SKM-1 (cell line): ENCODE results near the gene MFAP2.

Source experiments
- DNase-seq: peaks from one replicate; lab custom pipeline; 2025; ENCODE audit not compliant: unreplicated experiment; lab: John Stamatoyannopoulos, UW

Gene MFAP2

GRCh38 chr1:17008208-17008855 lies 27.9 kb upstream of the MFAP2 start:
- no peak for DNase-seq

DNA sequence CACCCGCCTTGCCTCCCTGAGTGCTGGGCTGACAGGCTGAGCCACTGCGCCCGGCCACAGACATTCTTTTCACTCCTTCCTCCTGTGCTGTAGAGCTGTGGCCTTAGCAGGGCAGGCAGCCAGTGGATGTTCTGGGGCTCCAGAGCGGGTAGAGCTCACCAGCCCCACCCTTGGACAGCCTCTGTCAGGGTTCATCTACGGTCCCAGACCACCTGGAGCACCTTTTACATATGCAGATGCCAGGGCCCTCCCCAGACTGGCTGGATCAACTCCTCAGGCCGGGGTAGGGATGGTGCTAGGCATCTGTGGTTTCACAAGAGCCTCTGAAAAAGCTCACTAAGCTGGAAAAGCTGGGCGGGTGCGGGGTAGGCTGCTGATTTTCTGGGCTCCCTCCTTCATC lies 26.7 kb upstream of the MFAP2 start:
- DNase-seq: no peak

DNA sequence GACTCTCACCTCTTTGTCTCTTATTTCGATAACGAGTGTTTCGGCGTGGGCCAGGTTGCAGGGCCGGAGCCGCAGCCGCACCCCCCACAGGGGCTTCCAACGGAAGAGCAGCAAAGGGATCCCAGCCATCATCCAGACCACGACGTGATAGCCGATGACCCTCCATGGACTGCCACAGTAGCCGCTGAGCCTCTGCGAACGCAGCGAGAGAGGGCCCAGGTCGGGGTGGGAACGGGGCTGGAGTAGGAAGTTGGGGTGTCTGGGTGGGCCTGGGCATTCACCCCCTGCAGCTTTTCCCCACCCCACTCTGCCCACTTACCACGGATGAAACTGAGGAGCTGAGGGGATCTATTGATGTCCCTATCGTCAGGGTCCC lies 24.9 kb upstream of the MFAP2 start:
- DNase-seq: no peak

GRCh38 chr1:17004466-17005364 lies 24.3 kb upstream of the MFAP2 start:
- DNase-seq: no peak

DNA sequence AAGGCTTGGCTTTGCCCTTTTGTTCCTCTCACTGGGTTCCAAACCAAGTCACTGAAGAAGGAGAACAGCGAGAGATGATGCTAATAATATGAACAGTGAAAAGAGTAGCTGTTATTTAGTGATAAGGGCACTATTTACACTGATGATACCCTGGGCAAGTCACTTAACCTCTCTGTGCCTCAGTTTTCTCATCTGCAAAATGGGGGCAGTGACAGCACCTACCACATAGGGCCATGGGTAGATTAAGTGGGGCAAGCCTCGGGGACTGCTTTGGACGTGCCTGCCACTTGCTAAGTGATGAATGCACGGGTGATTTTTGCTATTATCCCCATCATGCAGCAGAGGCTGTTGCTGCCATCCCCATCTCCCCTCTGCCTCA lies 22.1 kb upstream of the MFAP2 start:
- DNase-seq: no peak

- no peak for DNase-seq
Observed at GRCh38 chr1:17001760-17002523, 21.5 kb upstream of the MFAP2 start.

DNA sequence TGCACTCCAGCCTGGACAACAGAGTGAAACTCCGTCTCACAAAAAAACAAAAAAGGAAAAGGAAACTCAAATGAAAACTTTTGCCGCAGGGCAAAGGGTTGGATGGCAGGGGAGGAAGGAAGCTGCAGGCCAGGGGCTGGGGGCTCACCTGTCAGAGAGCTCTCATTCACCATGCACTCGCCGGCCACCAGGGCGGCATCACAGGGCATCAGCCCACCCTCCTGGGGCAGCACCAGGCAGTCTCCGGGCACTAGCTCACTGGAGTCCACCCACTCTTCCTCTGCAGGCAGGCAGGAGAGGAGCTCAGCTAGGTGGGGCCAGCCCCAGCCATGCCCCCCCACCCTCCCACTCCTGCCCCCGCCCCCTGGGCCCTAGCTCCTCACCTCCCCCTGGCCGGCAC lies 19.4 kb upstream of the MFAP2 start:
- no peak for DNase-seq

GRCh38 chr1:16998589-16998988 lies 18.2 kb upstream of the MFAP2 start:
- DNase-seq: no peak

DNA sequence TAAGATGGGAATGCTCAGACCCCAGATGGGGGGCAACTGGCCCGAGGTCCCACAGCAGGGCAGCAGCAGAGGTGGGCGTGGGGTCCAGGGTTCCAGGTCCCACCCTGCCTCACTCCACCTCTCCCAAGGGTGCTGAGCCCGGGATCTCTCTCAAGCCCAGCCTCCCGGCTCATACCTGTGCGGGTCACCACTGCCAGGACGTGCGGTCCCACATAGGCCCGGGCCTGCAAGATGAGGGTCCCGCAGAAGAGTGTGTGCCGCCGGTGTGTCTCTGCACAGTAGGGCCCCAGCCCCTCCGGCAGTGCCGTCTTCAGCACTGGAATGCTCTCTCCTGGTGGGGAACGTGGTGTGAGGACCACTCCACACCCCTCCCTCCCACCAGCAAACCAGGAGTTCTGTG lies 16.4 kb upstream of the MFAP2 start:
- no peak for DNase-seq

DNA sequence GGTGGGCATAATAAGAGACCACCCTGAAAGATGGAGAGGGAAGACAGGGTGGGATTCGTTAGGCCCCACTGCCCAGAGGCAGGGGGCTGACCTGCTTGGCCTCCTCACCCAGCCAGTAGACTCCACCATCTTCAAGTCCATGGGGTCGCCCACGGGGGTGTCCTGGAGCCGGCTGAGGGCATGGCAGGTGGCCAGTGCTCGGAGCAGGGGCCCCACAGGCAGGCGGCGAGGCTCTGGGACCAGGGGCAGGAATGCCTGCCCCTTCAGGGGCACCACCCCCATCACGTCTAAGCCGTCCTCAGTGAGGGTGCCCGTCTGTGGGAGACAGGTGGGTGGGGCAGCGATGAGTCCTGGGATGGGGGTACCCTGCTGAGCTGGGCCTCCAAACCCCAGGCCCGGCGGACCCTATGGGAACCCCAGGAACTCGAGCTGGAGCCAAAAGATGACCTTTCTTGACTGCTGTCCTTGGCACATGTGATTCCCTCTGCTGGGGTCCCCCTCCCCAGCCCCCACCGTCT lies 13.2 kb upstream of the MFAP2 start:
- DNase-seq: no peak

- no peak for DNase-seq
Observed at GRCh38 chr1:16992675-16993074, 12.3 kb upstream of the MFAP2 start.

GRCh38 chr1:16992102-16992501 lies 11.7 kb upstream of the MFAP2 start:
- DNase-seq: no peak

GRCh38 chr1:16991571-16991970 lies 11.2 kb upstream of the MFAP2 start:
- DNase-seq: no peak

DNA sequence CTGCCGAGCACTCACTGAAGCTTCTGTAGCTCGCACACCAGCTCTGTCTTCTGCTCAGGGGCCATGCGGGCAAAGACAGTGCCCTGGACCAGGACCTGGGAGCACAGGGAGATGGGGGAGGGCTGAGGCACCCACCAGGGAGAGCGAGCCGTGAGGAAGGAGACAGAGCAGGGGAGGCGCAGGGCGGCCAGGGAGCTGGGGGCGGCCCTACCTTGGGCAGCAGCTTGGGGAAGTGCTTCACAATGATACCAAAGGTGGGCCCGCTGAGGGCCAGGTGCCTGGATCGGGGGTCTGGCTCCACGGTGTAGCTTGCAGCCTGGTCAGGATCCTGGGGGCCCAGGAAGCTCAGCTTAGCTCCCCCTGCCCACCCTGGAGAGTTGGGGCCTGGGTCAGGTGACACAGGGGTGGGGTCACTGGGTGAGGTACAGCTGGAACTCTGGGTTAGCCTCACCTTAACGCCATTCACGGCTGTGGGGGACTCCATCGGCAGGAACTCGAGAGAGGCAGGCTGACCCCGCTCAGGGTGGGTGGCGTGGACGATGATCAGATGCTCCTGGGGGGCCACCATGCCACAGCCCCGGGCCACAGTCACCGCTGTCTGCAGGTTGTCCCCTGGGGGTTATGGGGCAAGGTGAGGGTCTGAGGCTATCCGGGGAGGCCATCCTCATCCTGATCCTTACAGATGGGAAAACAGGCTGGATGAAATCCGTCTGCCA lies 9.4 kb upstream of the MFAP2 start:
- no peak for DNase-seq

DNA sequence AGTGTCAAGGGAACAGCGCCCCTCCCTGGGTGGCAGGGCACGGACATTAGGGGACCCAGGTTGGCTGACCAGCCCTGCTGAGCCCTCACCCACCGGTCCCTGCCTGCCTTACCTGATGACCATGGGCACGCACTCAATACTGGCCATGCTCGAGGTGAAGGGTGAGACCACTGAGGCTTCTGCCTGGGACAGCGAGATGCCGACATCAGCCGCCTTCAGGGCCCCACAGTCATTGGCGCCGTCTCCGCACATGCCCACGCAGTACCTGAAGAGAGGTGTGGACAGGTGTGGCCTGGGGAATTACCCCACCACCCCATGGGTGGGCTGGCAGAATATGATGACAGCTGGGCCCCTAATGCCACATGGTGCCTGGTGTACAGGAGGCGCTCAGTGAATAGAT lies 7.8 kb upstream of the MFAP2 start:
- no peak for DNase-seq

DNA sequence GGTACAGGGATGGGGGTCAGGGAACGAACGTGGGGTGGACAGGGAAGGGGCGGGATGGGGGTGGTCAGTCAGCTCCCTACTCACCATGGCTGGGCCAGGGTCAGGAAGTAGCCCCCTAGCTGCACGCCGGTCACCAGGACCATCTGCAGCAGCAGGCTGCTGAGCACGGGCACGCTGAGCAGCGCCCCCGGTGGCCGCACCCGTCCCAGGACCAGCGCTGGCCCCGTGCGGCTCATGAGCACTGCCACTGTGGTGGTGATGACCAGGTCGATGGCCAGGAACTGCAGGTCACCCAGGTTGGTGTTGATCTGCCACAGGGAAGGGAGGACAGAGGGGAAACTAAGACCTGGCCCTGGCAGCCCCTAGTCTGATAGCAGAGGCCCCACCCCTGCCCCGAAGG lies 6.5 kb upstream of the MFAP2 start:
- no peak for DNase-seq

DNA sequence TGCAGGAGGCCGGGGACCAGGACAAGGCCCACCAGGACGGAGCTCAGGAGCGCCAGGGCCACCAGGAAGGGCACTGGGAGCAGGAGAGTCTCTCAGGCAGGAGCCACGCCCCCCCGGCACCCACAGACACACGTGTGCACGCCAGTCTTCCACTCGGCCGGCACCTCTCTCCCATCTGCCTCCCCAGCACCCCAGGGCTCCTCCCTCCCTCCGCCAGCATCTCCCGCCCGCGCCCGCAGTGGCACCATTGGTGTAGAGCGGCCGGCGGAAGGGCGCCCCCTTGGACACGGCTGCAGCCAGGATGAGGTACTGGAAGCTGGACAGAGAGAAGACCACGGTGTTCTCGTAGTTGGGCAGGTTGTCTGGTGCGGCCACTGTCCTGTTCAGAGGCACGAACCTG lies 6.1 kb upstream of the MFAP2 start:
- DNase-seq: no peak

- DNase-seq: no peak
Observed at GRCh38 chr1:16986113-16986512, 5.7 kb upstream of the MFAP2 start.

DNA sequence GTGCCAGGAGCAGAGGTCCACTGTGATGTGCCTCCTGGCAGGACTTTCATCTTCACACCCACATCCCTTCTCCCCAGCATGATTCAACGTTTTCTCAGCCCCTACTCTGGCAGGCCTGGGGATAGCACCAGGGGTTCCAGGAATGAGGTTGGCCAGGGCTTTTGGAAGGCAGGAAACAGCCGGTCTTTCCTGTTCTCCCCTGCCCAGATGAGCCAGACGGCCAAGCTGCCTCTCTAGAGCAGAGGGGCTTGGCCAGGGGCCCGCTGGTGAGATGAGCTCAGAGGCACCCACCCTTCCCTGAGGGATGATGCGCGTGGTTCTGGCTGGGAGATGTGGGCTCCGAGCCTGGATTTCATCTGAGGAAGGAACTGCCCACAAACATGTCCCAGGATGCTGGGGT lies 4.3 kb upstream of the MFAP2 start:
- no peak for DNase-seq

GRCh38 chr1:16983649-16984048 lies 3.2 kb upstream of the MFAP2 start:
- no peak for DNase-seq

GRCh38 chr1:16982902-16983301 lies 2.5 kb upstream of the MFAP2 start:
- no peak for DNase-seq
